HEK293T (cell line): ENCODE measurements around the gene MRC1.

Experiments used
- ARNT ChIP-seq: fragments of 450-650 bp; IDR thresholded peaks from 2 replicates; pipeline ENCODE4 v1.6.1; 2017; ENCODE audit warnings: mild to moderate bottlenecking
- BHLHE40 ChIP-seq: fragments of 450-650 bp; IDR thresholded peaks from 2 replicates; pipeline ENCODE4 v1.6.1; 2016; ENCODE audit warnings: mild to moderate bottlenecking, moderate library complexity, borderline replicate concordance
- ELF4 ChIP-seq: fragments of 450-650 bp; IDR thresholded peaks from 2 replicates; pipeline ENCODE4 v1.6.1; 2017; ENCODE audit warnings: antibody characterized with exemption
- FOXM1 ChIP-seq: fragments of 450-650 bp; IDR thresholded peaks from 2 replicates; pipeline ENCODE4 v1.6.1; 2017; ENCODE audit warnings: mild to moderate bottlenecking, borderline replicate concordance
- HDGF ChIP-seq: fragments of 450-650 bp; IDR thresholded peaks from 2 replicates; pipeline ENCODE4 v1.6.1; 2017; ENCODE audit warnings: antibody characterized with exemption, borderline replicate concordance
- NFRKB ChIP-seq: fragments of 450-650 bp; IDR thresholded peaks from 2 replicates; pipeline ENCODE4 v1.6.1; 2016; ENCODE audit warnings: mild to moderate bottlenecking, moderate library complexity
- SP1 ChIP-seq: fragments of 450-650 bp; IDR thresholded peaks from 2 replicates; pipeline ENCODE4 v1.6.1; 2017
- SUZ12 ChIP-seq: fragments of 450-650 bp; IDR thresholded peaks from 2 replicates; pipeline ENCODE4 v1.6.1; 2016; ENCODE audit warnings: mild to moderate bottlenecking
- TARDBP ChIP-seq: fragments of 450-650 bp; IDR thresholded peaks from 2 replicates; pipeline ENCODE4 v1.6.1; 2016
- ZNF384 ChIP-seq: fragments of 450-650 bp; IDR thresholded peaks from 2 replicates; pipeline ENCODE4 v1.6.1; 2016

- TF ChIP-seq NFRKB (no peak), ZNF384 (no peak), ELF4 (no peak), FOXM1 (no peak), SUZ12 (no peak), SP1 (no peak), HDGF (no peak), TARDBP (no peak), ARNT (no peak), BHLHE40 (no peak)
Measured at GRCh38 chr10:17789396-17789795, 19.8 kb upstream of the MRC1 start.
